ENCODE results near the gene LMOD1.
"Not testable (repeated sequence)": the region's sequence is repeated elsewhere in the genome, so short reads cannot be mapped to it uniquely, and the experiment has no call there.

LMOD1 gene

DNA sequence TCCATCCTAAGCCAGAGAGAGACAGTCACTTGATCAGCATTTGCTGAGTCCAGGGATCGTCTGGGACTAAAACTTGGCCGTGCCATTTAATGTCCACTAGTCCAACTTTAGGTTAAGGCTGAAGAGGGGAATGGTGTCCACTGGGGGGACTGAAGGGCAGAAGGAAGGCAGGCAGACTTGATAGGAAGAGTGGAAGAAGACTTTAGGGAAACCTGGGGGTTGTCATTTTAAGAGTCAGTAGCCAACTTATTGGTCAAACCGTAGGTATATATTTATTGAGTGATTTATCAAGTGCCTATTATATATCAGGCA, 1.3 kb upstream of the LMOD1 start:
- no peak for DNase-seq (ENCODE audit: low read depth in 2 of 2)

- DNase-seq (ENCODE audit: low read depth in 2 of 2), result no peak
These were observed 505 bp downstream of the LMOD1 start for GRCh38 chr1:201945863-201946223.

- no peak for DNase-seq (ENCODE audit: low read depth in 2 of 2)
These were observed 1.2 kb downstream of the LMOD1 start for GRCh38 chr1:201945157-201945556.

DNA sequence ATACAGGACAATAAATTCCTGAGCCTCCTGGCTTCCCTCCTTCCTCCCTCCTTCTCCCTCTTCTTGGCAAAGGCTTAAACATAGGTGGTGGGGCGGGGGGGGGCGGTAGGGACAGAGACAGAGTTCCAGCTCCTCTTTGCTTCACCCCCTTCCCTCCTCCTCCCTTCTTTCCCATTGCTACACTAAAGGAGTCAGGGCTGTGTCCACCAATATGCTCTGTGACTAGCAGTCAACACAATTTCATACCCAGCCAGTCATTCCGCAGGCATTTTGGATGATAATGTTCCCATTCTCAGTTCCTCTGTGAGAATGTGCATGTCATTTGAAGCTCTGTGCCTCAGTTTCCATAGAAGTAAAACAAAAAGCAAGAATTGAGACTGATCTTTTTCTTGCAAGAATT, 1.7 kb downstream of the LMOD1 start:
- no peak for DNase-seq (ENCODE audit: low read depth in 2 of 2)

DNA sequence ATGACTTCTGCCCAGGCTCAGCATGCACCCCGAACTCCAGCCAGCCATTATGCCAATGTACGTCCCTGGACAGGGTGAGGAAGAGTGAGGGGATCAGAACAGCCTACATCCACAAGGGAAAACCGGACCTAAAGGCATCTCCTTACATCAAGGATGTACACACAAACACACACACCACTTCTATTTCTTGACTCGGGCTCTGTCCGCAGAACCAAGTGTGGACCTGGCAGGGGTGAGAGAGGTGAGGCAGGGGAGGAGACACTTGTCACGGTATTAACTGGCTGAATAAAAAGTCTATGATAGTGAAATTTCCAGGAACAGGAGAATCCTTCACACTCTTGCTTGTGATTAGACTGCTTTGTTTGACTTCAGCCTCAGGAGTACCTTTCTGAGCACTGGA, 2.3 kb downstream of the LMOD1 start:
- DNase-seq (ENCODE audit: low read depth in 2 of 2), result no peak

DNA sequence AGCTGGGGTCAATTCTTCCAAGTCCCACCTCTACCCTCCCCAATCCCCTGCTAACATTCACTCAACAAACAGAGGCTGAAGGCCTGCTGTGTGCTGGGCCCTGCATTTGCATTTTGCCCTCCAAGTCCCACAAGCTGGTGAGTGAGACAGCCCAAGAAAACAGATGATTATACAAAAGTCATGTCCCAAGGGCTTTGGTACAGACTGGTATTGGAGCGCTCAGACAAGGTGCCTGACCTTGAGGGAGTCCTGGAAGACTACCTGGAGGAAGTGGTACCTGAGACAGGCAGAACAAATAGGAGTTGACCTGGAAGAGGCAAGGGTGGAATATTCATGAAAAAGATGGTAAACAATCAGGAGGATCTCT, 4.2 kb downstream of the LMOD1 start:
- no peak for DNase-seq (ENCODE audit: low read depth in 2 of 2)

GRCh38 chr1:201941420-201942128, 4.8 kb downstream of the LMOD1 start:
- no peak for DNase-seq (ENCODE audit: low read depth in 2 of 2)

DNA sequence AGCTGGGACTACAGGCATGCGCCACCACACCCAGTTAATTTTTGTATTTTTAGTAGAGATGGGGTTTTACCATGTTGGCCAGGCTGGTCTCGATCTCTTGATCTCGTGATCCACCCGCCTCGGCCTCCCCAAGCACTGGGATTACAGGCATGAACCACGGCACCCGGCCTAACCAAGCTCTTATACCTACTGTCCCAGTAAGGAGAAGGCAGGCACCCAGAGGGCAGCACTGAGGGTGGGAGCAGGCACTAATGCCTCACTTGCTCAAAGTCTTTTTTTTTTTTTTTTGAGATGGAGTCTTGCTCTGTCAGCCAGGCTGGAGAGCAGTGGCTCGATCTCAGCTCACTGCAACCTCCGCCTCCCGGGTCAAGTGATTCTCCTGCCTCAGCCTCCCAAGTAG, 6.0 kb downstream of the LMOD1 start:
- not testable (repeated sequence) for DNase-seq (ENCODE audit: low read depth in 2 of 2)

DNA sequence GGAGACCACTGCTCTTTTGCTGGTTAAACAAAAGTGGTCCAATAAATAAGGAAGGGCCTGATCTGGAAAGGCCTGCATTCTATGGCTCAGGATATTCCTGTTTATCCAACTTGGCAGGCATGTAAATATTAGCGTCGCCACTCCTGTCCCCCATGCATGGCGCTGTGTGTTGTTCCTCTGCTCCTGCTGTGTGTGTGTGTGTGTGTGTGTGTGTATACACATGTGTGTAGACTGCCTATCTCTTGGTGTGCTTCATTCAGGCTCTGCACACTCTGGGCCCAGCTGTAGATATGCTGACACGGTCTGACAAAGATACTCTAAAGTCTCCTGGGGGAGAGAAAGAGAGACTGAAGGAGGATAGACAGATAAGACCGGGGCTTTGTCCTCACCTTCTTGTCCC, 6.8 kb downstream of the LMOD1 start:
- DNase-seq (ENCODE audit: low read depth in 2 of 2), result no peak

DNA sequence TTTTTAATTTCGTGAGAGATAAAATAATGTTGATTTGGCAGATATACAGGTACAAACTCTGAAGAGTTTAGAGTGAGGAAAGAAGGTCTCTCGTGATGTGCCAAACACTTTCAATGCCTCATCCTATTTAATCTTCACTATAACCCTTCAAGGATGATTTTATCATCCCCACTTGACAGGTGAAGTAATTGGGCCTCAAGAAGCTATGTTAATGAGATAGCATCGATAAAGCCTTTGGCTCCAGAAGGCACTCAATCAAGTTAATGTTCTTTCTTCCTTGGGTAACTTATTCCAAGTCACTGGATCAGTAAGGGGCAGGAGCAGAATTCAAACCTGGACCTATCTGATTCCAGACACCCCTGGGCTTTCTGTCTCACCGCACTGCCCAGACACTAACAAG, 7.2 kb downstream of the LMOD1 start:
- no peak for DNase-seq (ENCODE audit: low read depth in 2 of 2)

GRCh38 chr1:201938440-201939035, 7.8 kb downstream of the LMOD1 start:
- no peak for DNase-seq (ENCODE audit: low read depth in 2 of 2)

- DNase-seq (ENCODE audit: low read depth in 2 of 2), result no peak
These were observed 8.6 kb downstream of the LMOD1 start for GRCh38 chr1:201937624-201938213.

DNA sequence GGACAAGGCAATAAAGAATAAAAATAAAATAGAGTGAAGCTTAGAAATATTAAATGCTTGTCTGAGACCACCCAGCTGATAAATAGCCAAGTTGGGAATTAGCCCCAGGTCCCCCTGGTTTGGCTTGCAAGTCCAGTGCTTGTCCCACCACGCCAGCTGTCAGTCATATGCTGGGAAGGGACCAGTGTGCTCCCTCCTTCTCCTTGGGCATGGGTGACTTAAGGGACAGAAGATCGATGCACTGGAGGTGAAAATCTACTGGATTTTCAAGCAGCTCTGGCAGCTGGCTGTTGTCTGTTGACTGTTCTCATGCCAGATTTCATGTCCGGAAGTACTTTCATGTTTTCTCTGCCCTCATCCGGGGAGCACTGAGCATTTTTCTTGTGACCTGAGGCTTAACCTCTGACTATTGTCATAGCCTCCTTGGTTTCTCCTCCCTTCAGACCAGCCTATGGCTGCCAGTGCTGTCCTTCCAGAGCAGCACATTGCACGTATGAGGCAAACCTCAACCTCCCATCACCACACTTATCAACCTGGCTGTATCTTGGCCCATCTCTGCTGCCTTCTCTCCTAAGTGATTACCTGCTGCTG, 12.4 kb downstream of the LMOD1 start:
- DNase-seq (ENCODE audit: low read depth in 2 of 2), result no peak

GRCh38 chr1:201930803-201931202, 15.5 kb downstream of the LMOD1 start:
- no peak for DNase-seq (ENCODE audit: low read depth in 2 of 2)

- no peak for DNase-seq (ENCODE audit: low read depth in 2 of 2)
These were observed 16.2 kb downstream of the LMOD1 start for GRCh38 chr1:201930137-201930536.

DNA sequence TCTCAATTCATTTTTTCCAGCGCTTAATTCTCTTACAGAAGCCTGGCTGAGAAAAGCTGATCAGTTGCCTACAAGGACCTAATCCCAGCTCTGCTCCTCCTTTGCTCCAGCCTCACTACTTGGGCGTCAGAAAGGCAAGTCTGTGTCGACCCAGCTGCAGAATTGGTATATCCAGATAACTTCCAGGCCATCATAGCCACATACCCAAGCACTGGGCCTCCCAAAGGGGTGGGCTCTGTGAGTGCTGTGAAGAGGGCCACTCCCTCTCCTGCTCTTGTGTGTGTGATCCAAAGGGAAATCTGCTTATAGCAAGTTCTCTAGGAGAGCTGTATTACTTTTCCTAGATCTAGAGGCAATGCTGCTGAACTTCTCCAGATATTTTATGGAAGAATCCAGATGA, 18.1 kb downstream of the LMOD1 start:
- no peak for DNase-seq (ENCODE audit: low read depth in 2 of 2)

DNA sequence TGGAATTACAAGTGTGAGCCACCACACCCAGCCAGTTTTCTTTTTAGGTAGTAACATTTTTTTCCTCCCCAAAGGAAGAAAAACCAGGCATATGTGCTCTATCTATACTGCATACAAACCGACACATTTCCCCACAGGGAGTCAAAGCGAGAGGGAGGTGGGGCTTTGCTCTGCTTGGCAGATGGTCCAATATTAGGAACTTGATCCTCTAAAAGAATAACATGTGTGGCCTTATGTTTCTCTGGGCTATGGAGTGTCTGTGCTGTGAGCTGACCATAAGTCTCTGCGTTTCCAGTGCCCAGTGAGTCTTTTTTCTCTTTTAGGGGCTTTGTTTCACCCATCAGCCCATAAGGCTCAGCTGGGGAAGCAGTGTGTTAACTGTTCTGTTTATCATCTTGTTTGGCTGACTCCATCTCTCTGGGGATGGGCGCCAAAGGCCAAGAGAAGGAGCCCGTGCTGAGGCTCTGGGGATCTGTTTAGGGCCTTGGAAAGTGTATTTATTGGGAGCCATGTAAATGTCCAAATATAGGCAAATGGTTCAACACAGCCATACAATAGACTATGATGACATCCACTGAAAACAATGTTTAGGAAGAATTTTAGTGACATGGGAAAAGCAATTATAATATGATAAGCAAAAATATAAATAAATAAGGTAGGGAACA, 20.2 kb downstream of the LMOD1 start:
- no peak for DNase-seq (ENCODE audit: low read depth in 2 of 2)

GRCh38 chr1:201925301-201925567, 21.1 kb downstream of the LMOD1 start:
- no peak for DNase-seq (ENCODE audit: low read depth in 2 of 2)

- DNase-seq (ENCODE audit: low read depth in 2 of 2), result no peak
These were observed 24.3 kb downstream of the LMOD1 start for GRCh38 chr1:201921952-201922558.

- DNase-seq (ENCODE audit: low read depth in 2 of 2), result no peak
These were observed 28.0 kb downstream of the LMOD1 start for GRCh38 chr1:201918343-201918742.

- DNase-seq (ENCODE audit: low read depth in 2 of 2), result no peak
These were observed 28.9 kb downstream of the LMOD1 start for GRCh38 chr1:201917362-201918033.

DNA sequence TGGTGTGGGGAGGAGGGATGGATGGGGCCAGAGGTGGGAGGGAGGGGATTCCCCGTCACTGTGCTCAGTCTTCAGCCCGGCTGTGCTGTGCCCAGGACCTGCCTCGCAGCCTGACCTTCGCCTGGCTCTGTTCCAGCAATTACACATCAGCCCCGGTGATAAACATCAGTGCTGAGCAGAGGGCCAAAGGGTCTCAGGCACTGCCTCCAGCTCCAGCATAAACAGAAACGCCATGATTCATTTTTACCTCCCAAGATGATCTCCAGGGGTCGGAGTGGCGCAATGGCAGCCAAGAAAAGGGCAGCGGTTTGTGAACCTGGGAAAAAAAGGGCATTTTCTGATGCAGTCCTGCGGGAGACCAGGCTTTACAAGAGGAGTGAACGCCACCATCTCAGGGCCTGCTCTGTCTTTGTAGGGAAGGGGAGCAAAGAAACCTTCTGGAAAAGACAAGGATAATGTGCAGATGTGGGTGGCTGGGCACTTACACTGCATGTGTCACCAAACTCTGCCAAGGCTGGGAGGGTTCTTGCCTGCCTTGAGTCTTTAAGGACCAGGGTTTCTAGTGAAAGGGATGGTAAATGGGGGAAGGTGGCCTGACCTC, 29.6 kb downstream of the LMOD1 start:
- DNase-seq (ENCODE audit: low read depth in 2 of 2), result no peak
